Measurements from ENCODE around the gene UBE2I.
"Not testable (repeated sequence)": the region's sequence is repeated elsewhere in the genome, so short reads cannot be mapped to it uniquely, and the experiment has no call there.

The UBE2I gene

GRCh38 chr16:1277617-1278282, 31.7 kb upstream of the UBE2I start:
- DNase-seq (ENCODE audit: low read depth) = no peak

DNA sequence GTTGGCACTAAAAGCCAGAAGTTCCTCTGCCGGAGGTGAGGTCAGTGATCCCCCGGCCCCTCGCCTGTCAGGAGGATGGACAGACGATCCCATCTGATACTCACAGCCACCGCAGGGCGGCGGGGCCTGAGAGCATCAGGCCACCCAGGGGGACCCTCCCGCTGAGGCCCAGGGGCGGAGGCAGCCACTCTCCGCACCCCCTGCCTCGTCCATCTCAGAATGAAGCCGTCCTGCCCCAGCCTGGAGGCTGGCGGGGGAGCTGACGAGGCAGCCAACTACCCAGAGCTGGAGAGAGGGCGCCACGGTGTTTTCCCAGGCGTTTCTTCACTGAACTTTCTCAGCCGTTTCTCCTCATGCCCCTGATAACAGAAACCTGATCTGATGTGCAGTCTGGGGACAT, 31.0 kb upstream of the UBE2I start:
- no peak for DNase-seq (ENCODE audit: low read depth)

GRCh38 chr16:1279081-1279944, 30.1 kb upstream of the UBE2I start:
- DNase-seq (ENCODE audit: low read depth) = no peak

GRCh38 chr16:1279945-1280589, 29.4 kb upstream of the UBE2I start:
- DNase-seq (ENCODE audit: low read depth) = no peak

DNA sequence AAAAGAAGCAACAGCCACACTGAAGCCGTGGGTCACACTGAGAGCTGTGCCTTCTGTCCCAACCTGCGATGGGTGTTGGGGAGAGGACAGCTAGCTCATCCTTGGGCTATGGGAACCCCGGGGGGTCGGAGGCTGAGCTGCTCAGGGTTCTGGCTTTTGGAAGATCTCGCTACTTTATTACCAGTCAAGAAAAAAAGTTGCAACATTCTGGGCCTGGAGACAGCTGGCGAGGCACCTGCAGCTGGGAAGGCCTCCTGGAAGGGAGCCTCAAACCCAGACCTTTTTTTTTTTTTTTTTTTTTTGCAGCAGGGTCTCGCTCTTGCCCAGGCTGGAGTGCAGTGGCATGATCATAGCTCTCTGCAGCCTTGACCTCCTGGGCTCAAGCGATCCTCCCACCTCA, 28.7 kb upstream of the UBE2I start:
- no peak for DNase-seq (ENCODE audit: low read depth)

GRCh38 chr16:1281517-1281916, 27.9 kb upstream of the UBE2I start:
- no peak for DNase-seq (ENCODE audit: low read depth)

GRCh38 chr16:1282324-1282973, 27.0 kb upstream of the UBE2I start:
- DNase-seq (ENCODE audit: low read depth) = no peak

DNA sequence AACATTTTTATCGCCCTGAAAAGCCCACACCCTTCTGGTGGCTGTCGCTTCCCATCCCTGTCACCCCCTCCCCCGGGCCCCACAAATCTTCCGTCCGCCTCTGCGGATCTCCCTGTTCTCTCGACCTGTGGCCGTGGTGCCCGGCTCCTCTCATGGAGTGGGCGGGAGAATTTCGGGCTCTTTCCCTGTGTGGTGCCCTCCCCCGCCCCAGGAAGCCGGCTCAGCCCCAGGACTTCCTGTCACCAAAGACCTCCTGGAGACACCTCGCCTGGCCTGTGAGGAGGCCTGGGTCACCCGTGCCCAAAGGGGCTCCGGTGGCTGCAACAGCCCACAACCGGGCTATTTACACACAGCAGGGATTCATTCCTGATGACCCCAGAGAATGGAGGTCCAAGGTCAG, 26.1 kb upstream of the UBE2I start:
- no peak for DNase-seq (ENCODE audit: low read depth)

DNA sequence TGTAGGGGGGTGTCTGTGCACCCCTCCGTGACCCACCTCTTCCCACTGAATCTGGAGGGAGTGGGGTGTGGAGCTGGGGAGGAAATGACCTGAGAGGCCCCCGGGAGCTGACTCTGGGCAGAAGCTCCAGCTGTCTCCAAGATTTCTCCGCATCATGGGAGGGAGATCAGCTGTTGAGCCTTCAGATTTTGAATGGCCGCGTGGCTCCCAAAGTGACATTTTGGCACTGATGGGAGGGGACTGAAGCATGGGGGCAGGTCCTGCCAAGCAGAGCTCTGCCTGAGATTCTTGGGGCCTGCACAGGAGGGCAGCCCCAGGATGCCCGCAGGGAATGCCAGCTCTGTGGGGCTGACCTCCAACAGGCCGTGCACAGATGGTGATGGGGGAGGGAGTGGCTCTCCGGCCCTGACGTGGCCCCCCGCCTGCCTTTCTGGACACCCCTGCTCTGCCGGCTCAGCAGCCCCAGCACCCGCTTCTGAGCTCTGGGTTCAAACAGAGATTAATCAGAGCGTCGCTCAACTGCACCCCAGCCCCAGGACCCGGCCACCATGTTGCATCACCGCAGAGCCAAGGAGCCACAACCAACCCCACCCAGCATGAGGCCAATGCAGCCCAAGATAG, 25.3 kb upstream of the UBE2I start:
- no peak for DNase-seq (ENCODE audit: low read depth)

GRCh38 chr16:1285669-1286512, 23.5 kb upstream of the UBE2I start:
- no peak for DNase-seq (ENCODE audit: low read depth)

GRCh38 chr16:1286513-1287094, 22.8 kb upstream of the UBE2I start:
- no peak for DNase-seq (ENCODE audit: low read depth)

GRCh38 chr16:1287982-1288670, 21.3 kb upstream of the UBE2I start:
- DNase-seq (ENCODE audit: low read depth) = no peak

DNA sequence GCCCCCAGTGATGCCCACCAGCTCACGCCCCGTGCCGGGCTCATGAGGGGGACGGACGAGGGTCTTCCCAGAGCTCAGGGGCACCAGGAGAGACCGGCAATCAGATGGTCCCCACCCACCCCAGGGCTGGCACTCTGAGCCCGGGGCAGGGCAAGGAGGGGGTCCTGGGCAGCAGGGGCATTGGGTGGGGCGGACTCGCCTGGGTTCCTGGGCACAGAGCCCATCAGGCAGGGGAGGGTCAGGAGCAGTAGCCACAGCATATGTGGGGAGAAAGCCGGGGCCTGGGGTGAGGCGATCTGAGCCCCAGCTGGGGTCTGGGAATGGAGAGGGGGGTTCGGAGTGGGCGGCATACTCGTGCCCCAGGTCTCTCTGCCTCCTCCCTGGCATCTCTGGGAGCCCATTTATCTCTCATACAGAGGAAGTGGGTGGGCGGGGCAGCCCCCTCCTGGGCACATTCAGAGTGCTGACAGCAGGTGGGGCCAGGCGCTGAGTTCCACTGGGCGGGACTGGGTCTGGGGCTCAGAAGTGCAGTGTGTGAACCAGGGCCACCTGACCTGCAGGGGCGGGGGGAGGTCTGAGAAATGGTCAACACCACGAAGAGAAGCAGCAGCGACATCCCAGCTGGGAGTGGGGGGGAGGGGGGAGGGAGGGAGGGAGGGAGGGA, 20.5 kb upstream of the UBE2I start:
- no peak for DNase-seq (ENCODE audit: low read depth)

DNA sequence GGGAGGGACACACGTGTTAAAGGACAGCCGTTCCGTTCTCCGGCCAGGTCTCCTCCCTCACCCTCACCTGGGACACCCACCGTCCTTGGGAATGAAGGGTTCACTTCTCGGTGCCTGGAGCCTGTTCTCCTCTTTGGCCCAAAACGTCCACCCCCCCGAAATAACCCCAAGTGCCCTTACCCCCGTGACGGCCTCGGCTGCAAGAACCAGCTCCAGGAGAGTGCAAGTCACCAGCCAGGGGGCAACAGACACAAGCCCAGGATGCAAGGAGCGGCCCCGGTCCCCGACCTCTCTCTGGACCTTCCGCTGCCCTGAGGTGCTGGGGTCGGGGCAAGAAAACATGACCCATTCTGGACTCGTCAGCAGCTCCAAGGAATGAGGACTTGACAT, 20.0 kb upstream of the UBE2I start:
- no peak for DNase-seq (ENCODE audit: low read depth)

DNA sequence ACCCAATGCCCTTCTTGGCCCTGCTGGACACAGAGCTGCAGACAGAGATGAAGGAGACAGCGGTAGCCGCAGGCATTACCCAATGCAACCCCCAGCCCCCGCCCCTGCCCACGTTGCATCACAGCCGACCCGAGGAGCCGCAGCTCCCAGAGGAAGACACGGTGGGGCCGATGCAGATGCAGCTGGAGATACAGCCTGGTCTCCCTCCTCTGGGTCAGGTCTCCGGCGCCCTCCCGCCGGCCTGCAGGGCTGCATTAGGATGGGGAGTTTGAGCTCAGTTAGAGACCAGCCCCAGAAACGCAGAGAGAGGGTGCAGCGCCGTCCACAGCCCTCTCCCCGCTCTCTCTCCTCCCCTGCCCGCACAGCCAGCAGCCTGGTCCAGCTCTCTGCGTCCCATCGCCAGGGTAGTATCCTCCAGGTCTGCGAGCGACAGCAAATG, 19.4 kb upstream of the UBE2I start:
- no peak for DNase-seq (ENCODE audit: low read depth)

DNA sequence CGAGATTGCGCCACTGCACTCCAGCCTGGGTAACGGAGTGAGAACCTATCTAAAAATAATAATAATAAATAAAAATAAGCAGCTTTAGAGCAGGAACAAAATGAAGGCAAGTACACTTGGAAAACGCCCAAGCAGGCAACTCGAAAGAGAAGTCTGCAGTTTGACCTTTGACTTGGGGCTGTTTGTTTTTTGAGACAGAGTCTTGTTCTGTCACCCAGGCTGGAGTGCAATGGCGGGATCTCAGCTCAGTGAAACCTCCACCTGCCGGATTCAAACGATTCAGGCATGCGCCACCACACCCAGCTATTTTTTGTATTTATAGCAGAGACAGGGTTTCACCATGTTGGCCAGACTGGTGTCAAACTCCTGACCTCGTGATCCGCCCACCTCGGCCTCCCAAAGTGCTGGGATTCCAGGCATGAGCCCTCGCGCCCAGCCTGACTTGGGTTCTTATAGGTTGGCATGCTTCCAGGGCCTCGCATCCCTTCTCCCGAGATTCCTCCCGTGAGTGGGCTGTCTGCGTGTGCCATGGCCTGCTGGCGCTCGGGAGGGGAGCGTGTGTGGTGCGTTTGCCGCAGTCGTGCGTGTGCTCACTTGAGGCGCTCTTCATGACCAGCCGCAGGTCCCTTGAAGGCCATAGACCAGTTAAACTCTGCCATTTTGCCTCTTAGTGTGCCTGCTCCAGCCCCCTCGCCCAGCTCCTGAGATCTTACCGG, 18.4 kb upstream of the UBE2I start:
- DNase-seq (ENCODE audit: low read depth) = no peak

DNA sequence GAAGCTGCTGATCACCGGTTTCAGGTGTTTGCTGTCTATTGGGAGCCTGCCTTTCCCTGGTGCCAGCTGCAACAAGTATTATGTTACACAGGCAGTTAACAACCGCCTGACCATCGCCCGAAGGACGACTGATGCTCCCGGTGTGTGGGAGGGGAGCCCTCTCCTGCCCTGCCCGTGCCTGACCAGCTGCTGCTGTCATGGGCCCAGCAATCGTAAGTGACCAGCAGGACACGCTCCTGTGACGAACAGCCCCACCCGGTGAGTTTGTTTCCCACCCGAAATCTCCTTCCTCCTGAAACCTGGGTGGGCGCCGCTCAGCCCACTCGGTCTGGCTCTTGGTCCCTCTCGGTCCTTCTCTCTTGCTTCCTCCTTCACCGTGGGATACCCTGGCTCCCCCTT, 17.9 kb upstream of the UBE2I start:
- no peak for DNase-seq (ENCODE audit: low read depth)

DNA sequence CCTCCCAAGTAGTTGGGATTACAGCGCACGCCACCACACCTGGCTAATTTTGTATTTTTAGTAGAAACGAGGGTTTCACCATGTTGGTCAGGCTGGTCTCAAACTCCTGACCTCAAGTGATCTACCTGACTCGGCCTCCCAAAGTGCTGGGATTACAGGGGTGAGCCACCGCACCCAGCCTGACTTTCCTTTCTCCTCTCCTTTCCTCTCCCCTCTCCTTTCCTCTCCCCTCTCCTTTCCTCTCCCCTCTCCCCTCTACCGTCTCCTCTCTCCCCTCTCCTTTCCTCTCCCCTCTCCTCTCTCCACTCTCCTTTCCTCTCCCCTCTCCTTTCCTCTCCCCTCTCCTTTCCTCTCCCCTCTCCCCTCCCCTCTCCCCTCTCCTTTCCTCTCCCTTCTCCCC, 17.2 kb upstream of the UBE2I start:
- not testable (repeated sequence) for DNase-seq (ENCODE audit: low read depth)

DNA sequence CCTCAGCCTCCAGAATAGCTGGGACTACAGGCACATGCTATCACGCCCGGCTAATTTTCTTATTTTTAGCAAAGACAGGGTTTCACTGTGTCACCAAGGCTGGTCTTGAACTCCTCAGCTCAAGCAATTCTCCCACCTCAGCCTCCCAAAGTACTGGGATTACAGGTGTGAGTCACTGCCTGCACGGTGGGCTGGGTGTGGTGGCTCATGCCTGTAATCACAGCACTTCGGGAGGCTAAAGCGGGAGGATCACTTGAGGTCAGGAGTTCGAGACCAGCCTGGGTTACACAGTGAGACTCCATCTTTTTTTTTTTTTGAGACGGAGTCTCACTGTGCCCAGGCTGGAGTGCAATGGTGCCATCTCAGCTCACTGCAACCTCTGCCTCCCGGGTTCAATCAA, 16.6 kb upstream of the UBE2I start:
- not testable (repeated sequence) for DNase-seq (ENCODE audit: low read depth)
